Endothelial cell of umbilical vein (primary cell): ENCODE measurements around the gene SYNPO. TPM values are rescaled to one million over a fixed set of nuclear protein-coding genes. Genes with fewer than 3 reads are reported as not detected.

Experiments
- BruUV-seq: library from RNA; stranded (reverse); fragments of 400-500 nt; replicated peaks from 2 replicates; lab custom pipeline; 2021; lab: Mats Ljungman, UMichigan
- CTCF ChIA-PET: fragments of 300-600, 350-600 bp; sonication (Branson Sonifier 250); formaldehyde crosslinking; loops from one replicate; lab custom pipeline; 2021; ENCODE audit warnings: antibody characterized with exemption, inconsistent platforms; lab: Charles Lee
- POLR2A ChIA-PET: fragments of 300-600, 350-600 bp; sonication (Branson Sonifier 250); formaldehyde crosslinking; loops from one replicate; lab custom pipeline; 2021; ENCODE audit warnings: antibody characterized with exemption, inconsistent platforms; lab: Charles Lee
- DNase-seq: peaks from one replicate; pipeline ENCODE4 v3.0.0-alpha.2; 2011; ENCODE audit warnings: low read depth, low spot score
- FAIRE-seq: peaks from 2 replicates; lab custom pipeline; 2011; peaks lifted over from hg19 to GRCh38; lab: Jason Lieb, UNC
- H2AFZ ChIP-seq: 2 replicates; pipeline ENCODE4 v1.6.0; 2012; ENCODE audit warnings: low read depth, low read length, control low read depth, inconsistent platforms
- H3K27ac ChIP-seq: 2 replicates; pipeline ENCODE4 v1.5.1; 2011; ENCODE audit warnings: low read depth, mild to moderate bottlenecking, control low read depth, low read length, moderate library complexity; ENCODE audit not compliant: insufficient read depth
- H3K27me3 ChIP-seq, 2 experiments: 2 replicates each; pipeline versions ENCODE4 v1.6.0 to v1.6.1; 2011; ENCODE audit warnings: low read length in 2 of 2, mixed read lengths in 1 of 2; ENCODE audit not compliant: control insufficient read depth in 2 of 2, insufficient read depth in 2 of 2
- H3K36me3 ChIP-seq, 2 experiments: 2 replicates in 1 of 2; 3 replicates in 1 of 2; pipeline ENCODE4 v1.5.1; 2011; ENCODE audit warnings: low read length in 2 of 2, mild to moderate bottlenecking in 1 of 2, moderate library complexity in 1 of 2; ENCODE audit not compliant: control insufficient read depth in 2 of 2, insufficient read depth in 2 of 2; ENCODE audit errors: extremely low read depth in 1 of 2
- H3K4me1 ChIP-seq: 3 replicates; pipeline ENCODE4 v1.5.1; 2011; ENCODE audit warnings: mild to moderate bottlenecking, low read length; ENCODE audit not compliant: control insufficient read depth, insufficient read depth; ENCODE audit errors: extremely low read depth
- H3K4me2 ChIP-seq: 2 replicates; pipeline ENCODE4 v1.6.1; 2011; ENCODE audit warnings: low read length, control low read depth, mixed read lengths; ENCODE audit not compliant: insufficient read depth
- H3K4me3 ChIP-seq, 3 experiments: fragments of 200-600 bp in 1 of 3; sonication (generic), shearing (Covaris generic) in 1 of 3; replicated peaks in 1 of 3; 2 replicates each; pipeline ENCODE4 v1.5.1; 2011 to 2016; ENCODE audit warnings: control low read depth in 3 of 3, low read length in 3 of 3, mild to moderate bottlenecking in 2 of 3, inconsistent platforms in 1 of 3, low read depth in 1 of 3, moderate library complexity in 1 of 3; ENCODE audit not compliant: insufficient read depth in 1 of 3
- H3K79me2 ChIP-seq: 2 replicates; pipeline ENCODE4 v1.6.0; 2012; ENCODE audit warnings: low read length, inconsistent platforms; ENCODE audit not compliant: control insufficient read depth, insufficient read depth
- H3K9ac ChIP-seq: replicated peaks from 2 replicates; pipeline ENCODE3; 2011; ENCODE audit warnings: low read length, control low read depth; ENCODE audit not compliant: insufficient read depth; ENCODE audit errors: extremely low read depth
- H3K9me1 ChIP-seq: replicated peaks from 3 replicates; pipeline ENCODE4 v1.6.0; 2011; ENCODE audit warnings: mild to moderate bottlenecking, low read length; ENCODE audit not compliant: control insufficient read depth, insufficient read depth; ENCODE audit errors: extremely low read depth
- H3K9me3 ChIP-seq: replicated peaks from 2 replicates; pipeline ENCODE4 v1.5.1; 2012; ENCODE audit warnings: low read length, inconsistent platforms; ENCODE audit not compliant: control insufficient read depth, insufficient read depth
- H4K20me1 ChIP-seq: replicated peaks from 2 replicates; pipeline ENCODE3; 2011; ENCODE audit warnings: mild to moderate bottlenecking, low read length; ENCODE audit not compliant: control insufficient read depth, insufficient read depth; ENCODE audit errors: extremely low read depth
- CTCF ChIP-seq, 2 donors: IDR thresholded peaks; 1 replicate in 1 of 2; 2 replicates in 1 of 2; pipeline ENCODE4 v1.5.1; 2011; ENCODE audit warnings: low read length in 2 of 2, mild to moderate bottlenecking in 2 of 2, moderate library complexity in 2 of 2, control low read depth in 1 of 2, inconsistent platforms in 1 of 2, low read depth in 1 of 2; ENCODE audit not compliant: insufficient read depth in 1 of 2; ENCODE audit errors: extremely low read depth in 1 of 2
- EZH2 ChIP-seq: IDR thresholded peaks from 2 replicates; pipeline ENCODE4 v1.6.1; 2012; ENCODE audit warnings: borderline replicate concordance, low read depth, mild to moderate bottlenecking, moderate library complexity, low read length, inconsistent platforms; ENCODE audit not compliant: severe bottlenecking
- FOS ChIP-seq: IDR thresholded peaks from 2 replicates; pipeline ENCODE4 v1.6.1; 2011; ENCODE audit warnings: mild to moderate bottlenecking, low read length, moderate library complexity, borderline replicate concordance; ENCODE audit not compliant: insufficient read depth
- GATA2 ChIP-seq: IDR thresholded peaks from 2 replicates; pipeline ENCODE4 v1.7.0; 2011; ENCODE audit warnings: low read depth, mild to moderate bottlenecking, moderate library complexity, mixed read lengths, low read length; ENCODE audit not compliant: insufficient read length, insufficient read depth
- JUN ChIP-seq: IDR thresholded peaks from 2 replicates; pipeline ENCODE4 v1.6.1; 2011; ENCODE audit warnings: borderline replicate concordance, low read depth; ENCODE audit not compliant: insufficient read length, insufficient read depth
- MAX ChIP-seq: IDR thresholded peaks from 2 replicates; pipeline ENCODE4 v1.6.1; 2011; ENCODE audit not compliant: insufficient read depth, insufficient read length
- MYC ChIP-seq: IDR thresholded peaks from one replicate; pipeline ENCODE4 v1.6.1; 2011; ENCODE audit warnings: mild to moderate bottlenecking, low read depth, low read length
- POLR2A ChIP-seq: IDR thresholded peaks from 2 replicates; pipeline ENCODE4 v1.6.1; 2012; ENCODE audit warnings: low read depth, mild to moderate bottlenecking, control low read depth, low read length
- POLR2AphosphoS5 ChIP-seq: IDR thresholded peaks from 2 replicates; pipeline ENCODE4 v1.6.1; 2012; ENCODE audit warnings: low read depth, mild to moderate bottlenecking, control low read depth, low read length, moderate library complexity; ENCODE audit not compliant: insufficient read depth
- dilution Hi-C: fragments of 300-500 bp; cut with MboI; formaldehyde crosslinking; loops from one replicate; pipeline ENCODE4 v1.15.0; 2019; ENCODE audit warnings: low sequenced_read_pairs; ENCODE audit not compliant: extremely low pct_ligation_motif_present
- intact Hi-C: fragments of 100-400 bp; cut with micrococcal nuclease; formaldehyde crosslinking; loops from one replicate; pipeline ENCODE4 v1.10.0; 2022
- polyA plus RNA-seq, 4 experiments: library from polyadenylated mRNA; depleted of rRNA in 3 of 4; stranded (reverse) in 3 of 4; unstranded in 1 of 4; fragments of >200 nt; gene quantifications; 2 replicates each; pipeline versions ENCODE4 v1.2.1 to v1.2.3, GENCODE V29; 2011 to 2012; ENCODE audit warnings: missing spikeins in 1 of 4
- total RNA-seq: library from RNA; stranded (reverse); gene quantifications from 2 replicates; pipeline ENCODE4 v1.2.3, GENCODE V29; 2021

Gene SYNPO
- total and polyA plus RNA-seq, 2 donors (not counting 3 experiments of a cell fraction or from before 2014, with no cell fraction given) = 68.4 to 121 TPM

GRCh38 chr5:150595466-150596031 is 44.9 kb upstream of the SYNPO start:
- no peak for TF ChIP-seq FOS
- TF ChIP-seq JUN = no peak
- TF ChIP-seq EZH2 = peak; percentile 37
- TF ChIP-seq MAX = peak; percentile 48
- Histone ChIP-seq H4K20me1 (no peaks in the 10 kb centered on the region), H3K9me3 (no peaks in the 10 kb centered on the region), H3K4me1 (peaks cover 46% of the 10 kb centered on the region), H3K36me3 (no peaks in the 10 kb centered on the region), H3K9me1 (no peaks in the 10 kb centered on the region), H3K27me3 (no peaks in the 10 kb centered on the region), H3K4me3 (no peak overlapping the region), H3K79me2 (no peaks in the 10 kb centered on the region), H2AFZ (peak overlapping the region; percentile 59), H3K4me2 (peak overlapping the region; percentile 8), H3K9ac (peak overlapping the region; percentile 44), H3K27ac (peak overlapping the region; percentile 79)
- peak; percentile 89 for FAIRE-seq
- ChIA-PET POLR2A (interaction anchor here (1.2 kb wide), 1 partner anchor 17 kb away, joined by 3 read pairs; no protein-coding TSS in a partner anchor), CTCF (no interaction called here)
- dilution Hi-C loops (no loop called here), intact Hi-C loops (loop anchor here (1.0 kb wide), 3 partner anchors 24 to 46 kb away; no protein-coding TSS in a partner anchor)
- no TSS peak for BruUV-seq
- peak; percentile 95 for DNase-seq

DNA sequence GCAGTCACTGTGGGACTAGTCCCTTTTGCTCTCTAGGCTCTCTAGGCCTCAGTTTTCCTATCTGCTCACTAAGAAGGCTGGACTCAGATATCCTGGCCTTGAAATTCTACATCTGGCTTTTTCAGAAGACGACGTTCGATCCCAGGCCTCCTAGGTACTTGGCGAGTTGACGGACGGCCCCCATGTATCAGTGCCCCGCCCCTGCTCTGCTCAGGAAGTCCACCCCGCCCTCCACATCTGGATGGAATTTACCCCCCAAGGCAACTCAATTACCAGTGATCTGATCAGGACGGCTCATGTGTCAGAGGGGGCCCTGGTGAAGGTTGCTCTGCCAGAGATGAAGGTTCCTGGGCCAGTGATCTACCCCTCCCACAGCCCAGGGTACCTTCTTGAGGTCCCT is 44.1 kb upstream of the SYNPO start:
- H3K36me3 ChIP-seq = no peaks in the 10 kb centered on the region
- peaks cover 45% of the 10 kb centered on the region for H3K4me1 ChIP-seq
- no peak for TF ChIP-seq EZH2
- no peak for TF ChIP-seq POLR2AphosphoS5
- no peak for TF ChIP-seq JUN
- TF ChIP-seq POLR2A = no peak
- TF ChIP-seq MAX = no peak
- TF ChIP-seq GATA2 = no peak
- no peak for TF ChIP-seq CTCF (IDR thresholded peaks at IDR 0.05; ENCODE audit: extremely low read depth in 1 of 2, insufficient read depth in 1 of 2, low read depth in 1 of 2, low read length in 2 of 2)
- no peak for TF ChIP-seq FOS
- no peak for TF ChIP-seq MYC
- H3K4me2 ChIP-seq = no peak overlapping the region
- BruUV-seq = no TSS peak
- H3K9me1 ChIP-seq = no peaks in the 10 kb centered on the region
- H3K9ac ChIP-seq = peak overlapping the region; percentile 40
- FAIRE-seq = no peak
- H3K79me2 ChIP-seq = no peaks in the 10 kb centered on the region
- no peak overlapping the region for H2AFZ ChIP-seq
- H3K9me3 ChIP-seq = no peaks in the 10 kb centered on the region
- DNase-seq = no peak
- POLR2A ChIA-PET = interaction anchor here (1.2 kb wide), 1 partner anchor 16 kb away, joined by 3 read pairs; no protein-coding TSS in a partner anchor
- dilution Hi-C loops = no loop called here
- H3K4me3 ChIP-seq = no peak overlapping the region
- H3K27ac ChIP-seq = peak overlapping the region; percentile 79
- H4K20me1 ChIP-seq = no peaks in the 10 kb centered on the region
- H3K27me3 ChIP-seq = no peaks in the 10 kb centered on the region
- intact Hi-C loops = no loop called here
- CTCF ChIA-PET = interaction anchor here (1.1 kb wide), 1 partner anchor 16 kb away, joined by 3 read pairs; no protein-coding TSS in a partner anchor
